ENCODE measurements around the gene MAP3K12. TPM values are rescaled to one million over a fixed set of nuclear protein-coding genes. Genes with fewer than 3 reads are reported as not detected.

MAP3K12 gene
- total and polyA plus RNA-seq, 2 of the 13 experiments (the other 11 are each of a cell fraction or from before 2014, with no cell fraction given), result 0.20 to 1.1 TPM

DNA sequence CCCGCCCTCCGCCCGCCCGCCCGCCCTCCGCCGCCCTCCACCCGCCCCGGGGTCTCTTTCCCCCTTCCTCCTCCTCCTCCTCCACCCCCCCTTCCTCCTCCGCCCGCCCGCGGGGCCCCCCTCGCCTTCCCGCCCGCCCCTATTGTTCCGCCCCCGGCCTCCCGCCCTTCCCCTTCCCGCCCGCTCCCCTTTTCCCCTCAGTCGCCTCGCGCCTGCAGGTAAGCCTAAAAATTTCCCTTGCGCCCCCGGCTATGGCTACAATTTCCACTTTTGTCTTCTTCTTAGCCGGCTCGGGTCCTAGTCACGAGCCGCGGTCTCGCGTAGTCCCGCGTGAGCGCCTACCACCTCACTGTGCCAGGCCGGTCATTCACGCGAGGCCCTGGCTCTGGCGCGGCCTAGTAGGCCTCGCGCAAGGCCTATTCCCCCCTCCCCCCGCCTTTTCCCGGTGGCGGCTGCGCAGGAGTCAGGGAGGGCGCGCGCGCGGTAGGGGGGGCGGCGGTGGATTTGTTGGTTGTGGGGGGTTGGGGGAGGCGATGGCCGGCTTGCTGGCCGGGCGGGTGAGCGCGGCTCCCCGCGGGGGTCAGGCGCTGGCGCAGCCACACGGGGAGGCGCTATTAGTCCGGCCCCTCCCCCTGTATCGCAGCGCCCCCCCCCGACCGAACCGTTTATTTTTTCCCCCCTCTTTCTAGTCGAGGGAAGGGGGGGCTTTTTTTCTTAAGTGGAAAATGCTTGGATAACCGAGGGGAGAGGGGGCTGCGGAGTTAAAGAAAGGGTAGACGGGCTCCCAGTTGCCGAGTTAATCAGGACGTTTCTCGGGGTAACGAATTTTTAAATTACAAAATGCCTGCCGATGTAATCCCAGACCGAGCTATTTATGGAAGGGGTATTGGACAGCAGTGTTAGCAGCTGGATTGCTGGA lies 46.8 kb downstream of the MAP3K12 start (continued):
- TF ChIP-seq, protein P1, sequence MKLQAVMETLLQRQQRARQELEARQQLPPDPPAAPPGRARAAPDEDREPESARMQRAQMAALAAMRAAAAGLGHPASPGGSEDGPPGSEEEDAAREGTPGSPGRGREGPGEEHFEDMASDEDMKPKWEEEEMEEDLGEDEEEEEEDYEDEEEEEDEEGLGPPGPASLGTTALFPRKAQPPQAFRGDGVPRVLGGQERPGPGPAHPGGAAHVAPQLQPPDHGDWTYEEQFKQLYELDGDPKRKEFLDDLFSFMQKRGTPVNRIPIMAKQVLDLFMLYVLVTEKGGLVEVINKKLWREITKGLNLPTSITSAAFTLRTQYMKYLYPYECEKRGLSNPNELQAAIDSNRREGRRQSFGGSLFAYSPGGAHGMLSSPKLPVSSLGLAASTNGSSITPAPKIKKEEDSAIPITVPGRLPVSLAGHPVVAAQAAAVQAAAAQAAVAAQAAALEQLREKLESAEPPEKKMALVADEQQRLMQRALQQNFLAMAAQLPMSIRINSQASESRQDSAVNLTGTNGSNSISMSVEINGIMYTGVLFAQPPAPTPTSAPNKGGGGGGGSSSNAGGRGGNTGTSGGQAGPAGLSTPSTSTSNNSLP (IDR thresholded peaks at IDR 0.05; ENCODE audit: low read depth, low read length), result no peak
- TF ChIP-seq CBX5 (CRISPR knock-in tag; IDR thresholded peaks at IDR 0.05; ENCODE audit: borderline replicate concordance) (no peak), GTF2F1 (IDR thresholded peaks at IDR 0.05; ENCODE audit: low read length) (no peak), ZNF224 (CRISPR knock-in tag; IDR thresholded peaks at IDR 0.05) (0 out of 2 replicates have a peak, but pooled peaks have one; percentile 43), HNRNPLL (IDR thresholded peaks at IDR 0.05; ENCODE audit: low read depth, low read length, poor library complexity, severe bottlenecking) (no peak), FOXA3 (CRISPR knock-in tag; IDR thresholded peaks at IDR 0.05) (peak; percentile 29; the same call in 1 of the 2 replicates), DNMT3B (CRISPR knock-in tag; conservative IDR thresholded peaks at IDR 0.05) (0 out of 2 replicates have a peak, but pooled peaks have one; percentile 28), ZNF10 (CRISPR knock-in tag; IDR thresholded peaks at IDR 0.05; ENCODE audit: borderline replicate concordance, low read depth) (no peak), SMARCE1 (IDR thresholded peaks at IDR 0.05; ENCODE audit: borderline replicate concordance) (no peak), NR2C2 (CRISPR knock-in tag; IDR thresholded peaks at IDR 0.05; ENCODE audit: borderline replicate concordance) (no peak), ZNF703 (CRISPR knock-in tag; IDR thresholded peaks at IDR 0.05; ENCODE audit: borderline replicate concordance) (0 out of 2 replicates have a peak, but pooled peaks have one; percentile 44), BRD4 (CRISPR knock-in tag; IDR thresholded peaks at IDR 0.05) (peak; percentile 85), TBX3 (IDR thresholded peaks at IDR 0.05; ENCODE audit: borderline replicate concordance) (0 out of 2 replicates have a peak, but pooled peaks have one; percentile 23), HOXD1 (CRISPR knock-in tag; IDR thresholded peaks at IDR 0.05) (peak; percentile 56; the same call in 1 of the 2 replicates)
- TF ChIP-seq, protein P2, sequence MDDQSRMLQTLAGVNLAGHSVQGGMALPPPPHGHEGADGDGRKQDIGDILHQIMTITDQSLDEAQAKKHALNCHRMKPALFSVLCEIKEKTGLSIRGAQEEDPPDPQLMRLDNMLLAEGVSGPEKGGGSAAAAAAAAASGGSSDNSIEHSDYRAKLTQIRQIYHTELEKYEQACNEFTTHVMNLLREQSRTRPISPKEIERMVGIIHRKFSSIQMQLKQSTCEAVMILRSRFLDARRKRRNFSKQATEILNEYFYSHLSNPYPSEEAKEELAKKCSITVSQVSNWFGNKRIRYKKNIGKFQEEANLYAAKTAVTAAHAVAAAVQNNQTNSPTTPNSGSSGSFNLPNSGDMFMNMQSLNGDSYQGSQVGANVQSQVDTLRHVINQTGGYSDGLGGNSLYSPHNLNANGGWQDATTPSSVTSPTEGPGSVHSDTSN (CRISPR knock-in tag; IDR thresholded peaks at IDR 0.05; ENCODE audit: borderline replicate concordance), result no peak
- TF ChIP-seq, protein P3, sequence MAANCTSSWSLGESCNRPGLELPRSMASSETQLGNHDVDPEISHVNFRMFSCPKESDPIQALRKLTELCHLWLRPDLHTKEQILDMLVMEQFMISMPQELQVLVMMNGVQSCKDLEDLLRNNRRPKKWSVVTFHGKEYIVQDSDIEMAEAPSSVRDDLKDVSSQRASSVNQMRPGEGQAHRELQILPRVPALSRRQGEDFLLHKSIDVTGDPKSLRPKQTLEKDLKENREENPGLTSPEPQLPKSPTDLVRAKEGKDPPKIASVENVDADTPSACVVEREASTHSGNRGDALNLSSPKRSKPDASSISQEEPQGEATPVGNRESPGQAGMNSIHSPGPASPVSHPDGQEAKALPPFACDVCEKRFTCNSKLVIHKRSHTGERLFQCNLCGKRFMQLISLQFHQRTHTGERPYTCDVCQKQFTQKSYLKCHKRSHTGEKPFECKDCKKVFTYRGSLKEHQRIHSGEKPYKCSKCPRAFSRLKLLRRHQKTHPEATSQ (CRISPR knock-in tag; IDR thresholded peaks at IDR 0.05; ENCODE audit: borderline replicate concordance), result no peak
- TF ChIP-seq, protein P4, sequence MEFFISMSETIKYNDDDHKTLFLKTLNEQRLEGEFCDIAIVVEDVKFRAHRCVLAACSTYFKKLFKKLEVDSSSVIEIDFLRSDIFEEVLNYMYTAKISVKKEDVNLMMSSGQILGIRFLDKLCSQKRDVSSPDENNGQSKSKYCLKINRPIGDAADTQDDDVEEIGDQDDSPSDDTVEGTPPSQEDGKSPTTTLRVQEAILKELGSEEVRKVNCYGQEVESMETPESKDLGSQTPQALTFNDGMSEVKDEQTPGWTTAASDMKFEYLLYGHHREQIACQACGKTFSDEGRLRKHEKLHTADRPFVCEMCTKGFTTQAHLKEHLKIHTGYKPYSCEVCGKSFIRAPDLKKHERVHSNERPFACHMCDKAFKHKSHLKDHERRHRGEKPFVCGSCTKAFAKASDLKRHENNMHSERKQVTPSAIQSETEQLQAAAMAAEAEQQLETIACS (CRISPR knock-in tag; IDR thresholded peaks at IDR 0.05), result peak; percentile 72; the same call in 1 of the 2 replicates
- TF ChIP-seq, protein P5, sequence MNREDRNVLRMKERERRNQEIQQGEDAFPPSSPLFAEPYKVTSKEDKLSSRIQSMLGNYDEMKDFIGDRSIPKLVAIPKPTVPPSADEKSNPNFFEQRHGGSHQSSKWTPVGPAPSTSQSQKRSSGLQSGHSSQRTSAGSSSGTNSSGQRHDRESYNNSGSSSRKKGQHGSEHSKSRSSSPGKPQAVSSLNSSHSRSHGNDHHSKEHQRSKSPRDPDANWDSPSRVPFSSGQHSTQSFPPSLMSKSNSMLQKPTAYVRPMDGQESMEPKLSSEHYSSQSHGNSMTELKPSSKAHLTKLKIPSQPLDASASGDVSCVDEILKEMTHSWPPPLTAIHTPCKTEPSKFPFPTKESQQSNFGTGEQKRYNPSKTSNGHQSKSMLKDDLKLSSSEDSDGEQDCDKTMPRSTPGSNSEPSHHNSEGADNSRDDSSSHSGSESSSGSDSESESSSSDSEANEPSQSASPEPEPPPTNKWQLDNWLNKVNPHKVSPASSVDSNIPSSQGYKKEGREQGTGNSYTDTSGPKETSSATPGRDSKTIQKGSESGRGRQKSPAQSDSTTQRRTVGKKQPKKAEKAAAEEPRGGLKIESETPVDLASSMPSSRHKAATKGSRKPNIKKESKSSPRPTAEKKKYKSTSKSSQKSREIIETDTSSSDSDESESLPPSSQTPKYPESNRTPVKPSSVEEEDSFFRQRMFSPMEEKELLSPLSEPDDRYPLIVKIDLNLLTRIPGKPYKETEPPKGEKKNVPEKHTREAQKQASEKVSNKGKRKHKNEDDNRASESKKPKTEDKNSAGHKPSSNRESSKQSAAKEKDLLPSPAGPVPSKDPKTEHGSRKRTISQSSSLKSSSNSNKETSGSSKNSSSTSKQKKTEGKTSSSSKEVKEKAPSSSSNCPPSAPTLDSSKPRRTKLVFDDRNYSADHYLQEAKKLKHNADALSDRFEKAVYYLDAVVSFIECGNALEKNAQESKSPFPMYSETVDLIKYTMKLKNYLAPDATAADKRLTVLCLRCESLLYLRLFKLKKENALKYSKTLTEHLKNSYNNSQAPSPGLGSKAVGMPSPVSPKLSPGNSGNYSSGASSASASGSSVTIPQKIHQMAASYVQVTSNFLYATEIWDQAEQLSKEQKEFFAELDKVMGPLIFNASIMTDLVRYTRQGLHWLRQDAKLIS (CRISPR knock-in tag; IDR thresholded peaks at IDR 0.05), result no peak

Measured in HepG2 (cell line).